T-cell (primary cell): ENCODE data around the gene VPS11. TPM values are rescaled to one million over a fixed set of nuclear protein-coding genes. Genes with fewer than 3 reads are reported as not detected.
A peak's percentile ranks its signal among the peaks of the same experiment; 100 is the strongest.

Experiments used
- ATAC-seq, 4 experiments: fragments of 200-7000 bp in 3 of 4; fragments of 150-1000 bp in 1 of 4; cut with Tn5 transposase; replicated peaks in 1 of 4; 1 replicate in 3 of 4; 2 replicates in 1 of 4; pipeline ENCODE4 v1.10.0; 2021; ENCODE audit warnings: moderate library complexity in 3 of 4, mild to moderate bottlenecking in 2 of 4, moderate number of reproducible peaks in 1 of 4
- CTCF ChIA-PET, 2 donors: fragments of 300-600 bp; sonication (Branson Sonifier 250); formaldehyde crosslinking; loops; one replicate each; lab custom pipeline; 2022; ENCODE audit warnings: antibody characterized with exemption in 2 of 2; lab: Charles Lee
- POLR2A ChIA-PET, 2 donors: fragments of 300-600 bp; sonication (Branson Sonifier 250); formaldehyde crosslinking; loops; one replicate each; lab custom pipeline; 2022; ENCODE audit warnings: antibody characterized with exemption in 2 of 2; lab: Charles Lee
- DNase-seq, 35 experiments: peaks; one replicate each; pipeline versions ENCODE4 v3.0.0 to v3.0.0-alpha.2; 2013 to 2023
- H3K27ac ChIP-seq: one replicate; pipeline ENCODE4 v1.5.1; 2013; ENCODE audit warnings: low read length
- H3K27me3 ChIP-seq, 2 experiments: replicated peaks in 1 of 2; 1 replicate in 1 of 2; 2 replicates in 1 of 2; pipeline versions ENCODE4 v1.6.1 to v1.7.0; 2013; ENCODE audit warnings: low read length in 1 of 2, mixed read lengths in 1 of 2; ENCODE audit not compliant: control insufficient read depth in 2 of 2, insufficient read depth in 2 of 2; ENCODE audit errors: extremely low read depth in 1 of 2
- H3K36me3 ChIP-seq, 2 donors: 1 replicate in 1 of 2; 2 replicates in 1 of 2; pipeline versions ENCODE4 v1.6.1 to v1.7.0; 2013; ENCODE audit warnings: low read length in 1 of 2; ENCODE audit not compliant: control insufficient read depth in 2 of 2, insufficient read depth in 1 of 2; ENCODE audit errors: extremely low read depth in 1 of 2
- H3K4me1 ChIP-seq, 2 experiments: 1 replicate in 1 of 2; 2 replicates in 1 of 2; pipeline versions ENCODE4 v1.6.1 to v1.7.0; 2013; ENCODE audit warnings: low read length in 2 of 2, mixed read lengths in 1 of 2; ENCODE audit not compliant: insufficient read depth in 2 of 2, control insufficient read depth in 1 of 2; ENCODE audit errors: extremely low read depth in 1 of 2
- H3K4me3 ChIP-seq, 2 donors: 1 replicate in 1 of 2; 2 replicates in 1 of 2; pipeline versions ENCODE4 v1.5.1 to v1.7.0; 2013; ENCODE audit warnings: mild to moderate bottlenecking in 2 of 2, low read length in 1 of 2, moderate library complexity in 1 of 2; ENCODE audit not compliant: control insufficient read depth in 1 of 2; ENCODE audit errors: extremely low read depth in 1 of 2
- H3K9me3 ChIP-seq: 2 replicates; pipeline ENCODE4 v1.7.0; 2013
- H3K27ac Mint-ChIP-seq, 2 donors: one replicate each; pipeline ENCODE4 v1.8.0; 2020 to 2021; ENCODE audit warnings: mild to moderate bottlenecking in 2 of 2, mixed read lengths in 2 of 2
- H3K27me3 Mint-ChIP-seq, 2 donors: one replicate each; pipeline ENCODE4 v1.8.0; 2021 to 2022; ENCODE audit warnings: mixed read lengths in 2 of 2
- H3K36me3 Mint-ChIP-seq: one replicate; pipeline ENCODE4 v1.8.0; 2021; ENCODE audit warnings: mixed read lengths
- H3K4me1 Mint-ChIP-seq, 3 donors: one replicate each; pipeline ENCODE4 v1.8.0; 2020 to 2022; ENCODE audit warnings: mixed read lengths in 3 of 3, mild to moderate bottlenecking in 1 of 3
- H3K4me3 Mint-ChIP-seq, 3 donors: one replicate each; pipeline ENCODE4 v1.8.0; 2020 to 2022; ENCODE audit warnings: mild to moderate bottlenecking in 3 of 3, mixed read lengths in 3 of 3, moderate library complexity in 3 of 3
- H3K9me3 Mint-ChIP-seq, 3 donors: one replicate each; pipeline ENCODE4 v1.8.0; 2020 to 2022; ENCODE audit warnings: mixed read lengths in 3 of 3
- WGBS: methylation state at CpG from one replicate; pipeline ENCODE4 v1.1.5; 2013; ENCODE audit warnings: missing lambda C conversion rate; ENCODE audit not compliant: insufficient coverage; 5-methylcytosine and 5-hydroxymethylcytosine counted together
- total RNA-seq, 35 experiments: library from RNA in 6 of 35; stranded (reverse) in 6 of 35; fragments of 120-200 nt in 1 of 35; gene quantifications; one replicate each; pipeline versions ENCODE4 v1.2.1 to v1.2.4 and lab custom pipeline; 2013 to 2026

Gene VPS11
- total RNA-seq, 5 donors from 2014 or later (not counting 1 experiment from before 2014, with no cell fraction given) = 59.5 to 69.8 (median 62.6) TPM

DNA sequence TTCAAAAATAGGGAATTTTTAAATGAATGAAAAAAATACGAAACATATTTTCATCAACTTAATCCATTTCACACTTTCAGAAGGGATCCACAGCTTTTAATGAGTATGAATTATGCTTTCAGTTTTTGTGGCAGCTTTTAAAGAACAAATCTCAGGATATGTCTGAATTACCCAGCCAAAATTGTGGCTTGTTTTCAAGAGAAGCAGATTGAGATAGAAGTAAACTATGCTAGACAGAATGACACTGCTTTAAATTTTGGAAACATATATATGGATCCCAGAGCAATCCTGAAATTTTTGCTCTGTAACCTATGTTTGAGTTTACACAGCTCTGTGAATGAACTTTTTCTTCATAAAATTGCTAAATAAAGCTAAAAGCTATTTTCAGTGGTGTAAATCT, 51.3 kb downstream of the VPS11 start:
- ChIA-PET CTCF (interaction anchor here (0.6 to 1.0 kb wide), 3 partner anchors 10 to 457 kb away, joined by 5 to 8 read pairs (median 5); no protein-coding TSS in a partner anchor), POLR2A (interaction anchor here in 1 of 2 donors (0.5 to 1.2 kb wide), 2 partner anchors 17 to 91 kb away, joined by 4 to 7 read pairs; partner anchors contain the start of gene DPAGT1)
- peaks cover 3 to 36% of the 10 kb centered on the region in 2 donors for H3K36me3 ChIP-seq
- no peak for ATAC-seq
- no peak overlapping the region for H3K4me3 ChIP-seq
- DNase-seq = no peak
- Mint-ChIP-seq H3K4me3 (no peak overlapping the region), H3K9me3 (no peaks in the 10 kb centered on the region), H3K27ac (peak overlapping the region in 1 of 2 donors; percentile 11), H3K27me3 (no peaks in the 10 kb centered on the region), H3K4me1 (peaks cover 52 to 70% (median 60%) of the 10 kb centered on the region in 3 donors), H3K36me3 (peaks cover 19% of the 10 kb centered on the region)
- WGBS = no CpG with 5 or more reads among the region's 1 CpG
- H3K27me3 ChIP-seq = no peaks in the 10 kb centered on the region
- peaks cover 13 to 53% of the 10 kb centered on the region in 2 experiments for H3K4me1 ChIP-seq
- no peak overlapping the region for H3K27ac ChIP-seq
- no peaks in the 10 kb centered on the region for H3K9me3 ChIP-seq

DNA sequence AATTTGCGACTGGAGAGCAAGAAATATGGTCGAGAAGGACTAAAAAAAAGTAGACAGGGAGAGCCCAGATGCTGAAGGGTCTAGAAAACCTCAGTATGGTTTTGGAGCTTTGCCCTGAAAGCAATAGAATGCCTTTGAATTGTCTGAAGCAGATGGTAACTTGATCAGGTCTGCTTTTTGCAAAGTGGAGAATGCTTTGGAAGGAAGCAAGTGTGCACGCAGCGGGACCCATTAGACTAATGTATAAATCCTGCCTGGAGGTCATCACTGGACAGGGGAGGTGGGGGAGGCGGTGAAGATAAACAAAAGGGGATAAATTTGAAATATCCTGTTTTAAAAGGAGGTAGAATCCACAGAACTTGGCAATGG, 53.0 kb downstream of the VPS11 start:
- POLR2A ChIA-PET = interaction anchor here in 1 of 2 donors (0.6 to 2.3 kb wide), 5 partner anchors 18 to 333 kb away, joined by 3 to 21 read pairs (median 8); partner anchors contain the start of genes DPAGT1, HMBS and VPS11
- Histone ChIP-seq H3K9me3 (no peaks in the 10 kb centered on the region), H3K27me3 (no peaks in the 10 kb centered on the region), H3K4me3 (peak overlapping the region; percentile 42 to 77), H3K36me3 (peaks cover 0 to 40% of the 10 kb centered on the region in 2 donors), H3K4me1 (peaks cover 13 to 36% of the 10 kb centered on the region in 2 experiments), H3K27ac (peak overlapping the region; percentile 85)
- Mint-ChIP-seq H3K4me1 (peaks cover 44 to 60% (median 55%) of the 10 kb centered on the region in 3 donors), H3K27ac (peak overlapping the region; percentile 94 to 95), H3K4me3 (peak overlapping the region; percentile 89 to 94 (median 91)), H3K27me3 (no peaks in the 10 kb centered on the region), H3K9me3 (no peaks in the 10 kb centered on the region), H3K36me3 (peaks cover 16% of the 10 kb centered on the region)
- DNase-seq = peak in 1 of 35 experiments; percentile 29
- CTCF ChIA-PET = interaction anchor here in 1 of 2 donors (0.6 to 2.5 kb wide), 5 partner anchors 11 to 202 kb away, joined by 3 to 24 read pairs (median 5); partner anchors contain the start of genes CBL and DPAGT1
- 38% methylated on average over 5 of the region's 5 CpGs for WGBS
- ATAC-seq = no peak

DNA sequence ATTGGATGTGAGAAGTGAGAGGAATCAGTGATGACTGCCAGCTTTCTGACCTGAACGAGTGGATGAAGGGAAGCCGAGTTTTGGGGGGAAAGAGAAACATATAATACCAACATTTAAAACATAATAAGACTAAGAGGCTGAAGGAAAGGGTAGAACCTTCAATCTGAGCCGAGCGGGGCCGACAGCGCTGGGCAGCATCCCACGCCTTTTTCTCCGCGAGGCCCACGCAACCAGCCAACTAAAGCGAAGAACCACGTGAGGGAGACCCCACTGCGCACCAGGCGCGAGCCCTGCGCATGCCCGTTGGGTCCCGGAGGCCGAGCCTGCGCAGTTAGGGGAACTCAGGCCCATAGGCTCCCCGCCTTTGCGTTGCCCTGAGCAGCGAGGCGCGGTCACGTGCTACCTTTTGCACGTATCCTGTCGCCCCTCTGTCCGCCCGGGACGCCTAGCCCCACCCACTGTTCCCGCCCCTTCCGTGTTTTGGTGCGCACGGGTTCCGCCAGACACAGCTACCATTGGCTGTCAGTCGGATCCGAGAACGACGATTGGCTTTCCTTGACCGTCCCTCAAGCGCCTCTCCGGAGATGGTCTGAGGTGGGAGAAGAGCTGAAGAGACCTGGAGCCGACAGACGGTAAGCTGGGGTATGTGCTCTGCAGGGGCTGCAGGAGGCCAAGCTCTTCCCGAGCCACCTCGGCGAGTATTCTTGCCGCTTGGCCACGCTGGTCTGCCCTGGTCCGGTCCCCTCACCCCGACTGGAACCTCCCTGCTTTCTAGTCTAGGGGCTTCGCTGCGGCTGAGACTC, 53.6 kb downstream of the VPS11 start, which contains the start of gene HINFP:
HINFP (plus strand) TSS at position 573 of the 803 bp plus-strand sequence. CDS start 5,365 bp downstream, outside the sequence.
- Mint-ChIP-seq H3K4me1 (peaks cover 38 to 54% (median 50%) of the 10 kb centered on the region in 3 donors), H3K27me3 (no peaks in the 10 kb centered on the region), H3K4me3 (peak within 1 kb of the TSS; percentile 89 to 94 (median 91)), H3K36me3 (peaks cover 12% of the 10 kb centered on the region), H3K9me3 (no peaks in the 10 kb centered on the region), H3K27ac (peak within 1 kb of the TSS; percentile 94 to 95)
- peak within 1 kb of the TSS; percentile 77 to 91 for H3K4me3 ChIP-seq
- ChIA-PET POLR2A (interaction anchor here (0.5 to 2.5 kb wide), 11 partner anchors 15 to 651 kb away, joined by 3 to 21 read pairs (median 5); partner anchors contain the start of genes C2CD2L (in 1 of the 2), DPAGT1 (in 1 of the 2), HMBS (in 1 of the 2) and VPS11 (in 1 of the 2)), CTCF (interaction anchor here in 1 of 2 donors (0.6 to 2.5 kb wide), 11 partner anchors 12 to 202 kb away, joined by 3 to 24 read pairs (median 5); partner anchors contain the start of genes C2CD2L, CBL, DPAGT1 and TRAPPC4)
- peak within 1 kb of the TSS; percentile 85 for H3K27ac ChIP-seq
- ATAC-seq = peak; percentile 97 to 99 (median 98)
- peak; percentile 97 to 100 (median 100) for DNase-seq
- no peaks in the 10 kb centered on the region for H3K27me3 ChIP-seq
- H3K9me3 ChIP-seq = no peaks in the 10 kb centered on the region
- H3K4me1 ChIP-seq = peaks cover 13 to 30% of the 10 kb centered on the region in 2 experiments
- WGBS = under 1% methylated on average over 52 of the region's 54 CpGs
- H3K36me3 ChIP-seq = peaks cover 0 to 40% of the 10 kb centered on the region in 2 donors

DNA sequence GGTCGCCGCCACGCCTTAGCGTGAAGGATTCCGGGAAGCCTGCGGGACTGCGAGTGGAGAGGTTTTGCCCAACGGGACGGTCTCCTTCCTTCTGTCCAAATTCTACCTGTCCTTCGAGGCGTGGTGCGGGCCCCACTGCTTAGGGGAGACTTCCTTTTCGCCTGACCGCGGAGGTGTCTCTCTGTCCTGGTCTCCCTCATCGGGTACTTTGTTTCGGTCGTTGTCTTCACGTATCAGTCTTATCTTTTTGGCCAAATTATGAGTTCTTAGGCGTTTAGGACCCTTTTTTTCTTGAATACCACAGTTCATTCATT, 54.1 kb downstream of the VPS11 start:
- Histone ChIP-seq H3K27ac (peak overlapping the region; percentile 49), H3K4me3 (peak overlapping the region; percentile 77 to 91), H3K9me3 (no peaks in the 10 kb centered on the region), H3K27me3 (no peaks in the 10 kb centered on the region), H3K36me3 (peaks cover 0 to 38% of the 10 kb centered on the region in 2 donors), H3K4me1 (peaks cover 13 to 25% of the 10 kb centered on the region in 2 experiments)
- peak overlapping the region; percentile 89 to 94 (median 91) for H3K4me3 Mint-ChIP-seq
- CTCF ChIA-PET = interaction anchor here in 1 of 2 donors (0.6 to 2.5 kb wide), 9 partner anchors 13 to 201 kb away, joined by 3 to 24 read pairs (median 5); partner anchors contain the start of genes C2CD2L, CBL, DPAGT1 and TRAPPC4
- H3K27ac Mint-ChIP-seq = peak overlapping the region; percentile 84 to 94
- H3K27me3 Mint-ChIP-seq = no peaks in the 10 kb centered on the region
- H3K4me1 Mint-ChIP-seq = peaks cover 37 to 52% (median 48%) of the 10 kb centered on the region in 3 donors
- POLR2A ChIA-PET = interaction anchor here (0.5 to 2.5 kb wide), 10 partner anchors 15 to 651 kb away, joined by 3 to 21 read pairs (median 6); partner anchors contain the start of genes C2CD2L (in 1 of the 2), DPAGT1 (in 1 of the 2), HMBS (in 1 of the 2) and VPS11 (in 1 of the 2)
- H3K9me3 Mint-ChIP-seq = no peaks in the 10 kb centered on the region
- peak in 1 of 4 experiments; percentile 9 for ATAC-seq
- under 1% methylated on average over 16 of the region's 20 CpGs for WGBS
- H3K36me3 Mint-ChIP-seq = peaks cover 12% of the 10 kb centered on the region
- peak in 1 of 35 experiments; percentile 22 for DNase-seq

DNA sequence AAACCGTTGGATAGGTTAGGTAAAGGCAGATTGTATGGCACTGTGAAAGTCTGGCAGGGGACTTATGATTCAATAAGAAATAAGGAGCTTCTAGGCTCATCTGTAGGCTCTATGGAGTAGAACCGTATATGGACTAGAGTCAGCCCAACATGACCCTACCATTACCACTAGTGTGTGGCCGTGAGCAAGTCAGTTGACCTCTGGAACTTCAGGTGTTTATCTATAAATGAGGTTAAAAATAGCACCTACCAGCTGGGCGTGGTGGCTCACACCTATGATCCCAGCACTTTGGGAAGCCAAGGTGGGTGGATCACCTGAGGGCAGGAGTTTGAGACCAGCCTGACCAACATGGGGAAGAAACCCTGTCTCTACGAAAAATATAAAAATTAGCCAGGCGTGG, 58.2 kb downstream of the VPS11 start:
- Mint-ChIP-seq H3K9me3 (no peaks in the 10 kb centered on the region), H3K27ac (no peak overlapping the region), H3K4me1 (peaks cover 32 to 46% (median 36%) of the 10 kb centered on the region in 3 donors), H3K36me3 (peaks cover 25% of the 10 kb centered on the region), H3K4me3 (no peak overlapping the region), H3K27me3 (no peaks in the 10 kb centered on the region)
- Histone ChIP-seq H3K27ac (no peak overlapping the region), H3K4me3 (no peak overlapping the region), H3K36me3 (peaks cover 3 to 52% of the 10 kb centered on the region in 2 donors), H3K27me3 (no peaks in the 10 kb centered on the region), H3K4me1 (peaks cover 9 to 17% of the 10 kb centered on the region in 2 experiments), H3K9me3 (no peaks in the 10 kb centered on the region)
- no peak for ATAC-seq
- ChIA-PET CTCF (interaction anchor here in 1 of 2 donors (0.5 kb wide), 1 partner anchor 996 kb away, joined by 3 read pairs; no protein-coding TSS in a partner anchor), POLR2A (no interaction called here)
- WGBS = 100% methylated on average over 1 of the region's 6 CpGs
- DNase-seq = no peak
